ENCODE measurements around the gene VWF.

GRCh38 chr12:5984873-5985272, 139.6 kb downstream of the VWF start:
- TF ChIP-seq POLR2AphosphoS5 (IDR thresholded peaks at IDR 0.05) (no peak), CTCF (IDR thresholded peaks at IDR 0.05) (no peak), POLR2A (IDR thresholded peaks at IDR 0.05; ENCODE audit: low read depth) (no peak), EP300 (IDR thresholded peaks at IDR 0.05) (no peak)
